Astrocyte of the cerebellum (primary cell): ENCODE data around the gene TIPARP.
A peak's percentile ranks its signal among the peaks of the same experiment; 100 is the strongest.

Experiments used
- DNase-seq: peaks from one replicate; pipeline ENCODE4 v3.0.0-alpha.2; 2011; ENCODE audit warnings: low read depth
- H3K4me3 ChIP-seq: 2 replicates; pipeline ENCODE4 v1.5.1; 2011; ENCODE audit warnings: mild to moderate bottlenecking, low read depth, low read length, moderate library complexity
- CTCF ChIP-seq: IDR thresholded peaks from 2 replicates; pipeline ENCODE4 v1.5.1; 2012; ENCODE audit warnings: low read length, low read depth, moderate library complexity, mild to moderate bottlenecking; ENCODE audit errors: missing control alignments
- in situ Hi-C: cut with HindIII; loops from 2 replicates; pipeline ENCODE4 v1.10.0; 2017; ENCODE audit warnings: low sequenced_read_pairs

Gene TIPARP, protein sequence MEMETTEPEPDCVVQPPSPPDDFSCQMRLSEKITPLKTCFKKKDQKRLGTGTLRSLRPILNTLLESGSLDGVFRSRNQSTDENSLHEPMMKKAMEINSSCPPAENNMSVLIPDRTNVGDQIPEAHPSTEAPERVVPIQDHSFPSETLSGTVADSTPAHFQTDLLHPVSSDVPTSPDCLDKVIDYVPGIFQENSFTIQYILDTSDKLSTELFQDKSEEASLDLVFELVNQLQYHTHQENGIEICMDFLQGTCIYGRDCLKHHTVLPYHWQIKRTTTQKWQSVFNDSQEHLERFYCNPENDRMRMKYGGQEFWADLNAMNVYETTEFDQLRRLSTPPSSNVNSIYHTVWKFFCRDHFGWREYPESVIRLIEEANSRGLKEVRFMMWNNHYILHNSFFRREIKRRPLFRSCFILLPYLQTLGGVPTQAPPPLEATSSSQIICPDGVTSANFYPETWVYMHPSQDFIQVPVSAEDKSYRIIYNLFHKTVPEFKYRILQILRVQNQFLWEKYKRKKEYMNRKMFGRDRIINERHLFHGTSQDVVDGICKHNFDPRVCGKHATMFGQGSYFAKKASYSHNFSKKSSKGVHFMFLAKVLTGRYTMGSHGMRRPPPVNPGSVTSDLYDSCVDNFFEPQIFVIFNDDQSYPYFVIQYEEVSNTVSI

GRCh38 chr3:156674046-156674910, at the start of gene TIPARP:
Gene TIPARP (plus strand): TSS chr3:156674590. CDS start chr3:156677698, 3,108 bp downstream.
- TF ChIP-seq CTCF = peak; percentile 62
- H3K4me3 ChIP-seq = peak within 1 kb of the TSS; percentile 92
- DNase-seq = peak; percentile 92
- in situ Hi-C loops = no loop called here

DNA sequence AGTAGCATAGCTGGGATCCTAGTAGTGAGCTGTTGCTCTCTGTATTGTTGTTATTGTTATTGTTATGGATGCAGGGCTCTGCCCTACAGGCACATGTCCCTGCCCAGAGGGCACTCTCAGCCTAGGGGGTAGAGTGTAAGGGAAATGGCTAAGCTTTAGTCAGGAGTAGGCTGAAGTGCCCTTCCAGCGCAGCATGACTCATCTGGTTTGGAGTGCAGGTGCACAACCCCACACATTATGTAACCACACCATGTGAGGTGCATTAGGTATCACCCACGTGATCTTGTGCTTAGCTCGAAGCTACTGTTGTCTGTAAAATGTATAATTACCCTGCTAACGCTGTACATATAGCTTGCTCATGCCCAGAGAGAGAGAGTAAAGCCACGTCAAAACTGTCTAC, 48.3 kb upstream of the TIPARP start:
- in situ Hi-C loops = no loop called here
- DNase-seq = no peak
- H3K4me3 ChIP-seq = no peak overlapping the region
- TF ChIP-seq CTCF = no peak

GRCh38 chr3:156627946-156628569, 46.3 kb upstream of the TIPARP start:
- no peak for DNase-seq
- H3K4me3 ChIP-seq = no peak overlapping the region
- in situ Hi-C loops = no loop called here
- TF ChIP-seq CTCF = no peak

- DNase-seq = no peak
- in situ Hi-C loops = no loop called here
- no peak overlapping the region for H3K4me3 ChIP-seq
- TF ChIP-seq CTCF = no peak
Measured at GRCh38 chr3:156628836-156629618, 45.4 kb upstream of the TIPARP start.

DNA sequence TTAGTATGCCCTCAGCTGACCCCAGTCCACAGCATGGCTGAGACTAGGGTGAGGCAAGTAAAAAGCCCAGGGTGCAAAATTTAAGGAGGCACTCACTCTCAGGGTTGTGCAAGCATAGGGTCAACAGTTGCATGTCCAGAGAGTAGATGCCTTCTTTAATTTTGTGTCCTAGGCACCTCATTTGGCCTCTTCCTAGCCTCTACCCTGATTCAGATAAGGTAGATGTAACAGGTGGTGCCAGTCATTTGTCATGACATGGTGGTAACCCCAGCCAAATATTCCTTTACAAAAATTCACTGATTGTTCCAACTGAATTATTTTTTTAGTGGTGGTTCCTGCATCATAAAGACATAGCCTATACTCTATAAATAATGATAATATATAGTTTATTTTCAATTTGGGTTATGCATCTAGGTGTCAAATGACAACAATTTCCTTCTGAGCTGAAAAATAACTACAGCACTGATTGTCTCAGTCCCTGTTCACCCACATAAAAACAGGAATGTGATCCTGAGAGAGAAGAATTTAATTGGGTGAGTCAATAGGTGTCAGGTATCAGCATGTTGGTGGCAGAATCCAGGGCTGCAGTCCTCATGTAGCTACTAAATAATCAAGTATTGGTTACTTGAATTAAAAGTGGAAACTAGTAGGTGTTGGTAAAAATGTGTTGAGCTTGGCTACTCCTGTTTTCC, 44.2 kb upstream of the TIPARP start:
- peak; percentile 29 for DNase-seq
- H3K4me3 ChIP-seq = no peak overlapping the region
- TF ChIP-seq CTCF = no peak
- in situ Hi-C loops = no loop called here
